GM19023 (cell line): ENCODE measurements around the gene UNC5C.
"Not testable (repeated sequence)": the region's sequence is repeated elsewhere in the genome, so short reads cannot be mapped to it uniquely, and the experiment has no call there.

Experiments
- ATAC-seq: cut with Tn5 transposase; IDR thresholded peaks from one replicate; pipeline ENCODE4 v1.9.1; 2021; ENCODE audit warnings: mild to moderate bottlenecking, moderate library complexity; ENCODE audit not compliant: unreplicated experiment

UNC5C gene

DNA sequence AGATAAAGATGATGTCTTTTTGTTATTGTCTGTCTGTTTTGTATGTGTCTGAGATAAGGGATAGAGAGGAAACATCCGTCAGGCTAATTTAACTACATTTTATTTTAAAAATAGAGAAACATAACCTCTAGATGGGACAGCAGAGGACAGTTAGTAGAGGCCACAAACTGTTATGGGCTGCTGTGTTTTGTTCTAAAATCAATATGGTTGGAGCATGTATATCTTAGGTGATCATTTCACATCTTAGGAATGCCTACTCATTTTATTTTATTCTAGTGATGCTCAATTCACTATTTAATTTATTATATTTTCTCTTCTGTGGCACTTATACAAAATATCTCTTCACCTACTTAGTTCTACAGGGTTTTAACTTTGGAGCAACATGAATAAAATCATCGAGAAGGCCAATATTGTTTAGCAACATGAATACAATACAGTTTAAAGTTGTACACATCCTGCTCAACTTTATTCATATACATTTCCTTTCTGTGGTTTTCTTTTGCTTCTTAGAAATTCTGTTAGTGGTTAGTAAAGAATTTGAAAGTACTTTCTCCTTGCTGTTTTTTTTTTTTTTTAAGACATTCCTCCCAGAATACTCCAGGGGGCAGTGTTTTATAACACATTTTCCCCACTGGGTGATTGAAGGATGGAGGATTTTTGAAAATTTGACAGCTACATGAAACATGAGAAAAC is 392.9 kb downstream of the UNC5C start:
- ATAC-seq = no peak

DNA sequence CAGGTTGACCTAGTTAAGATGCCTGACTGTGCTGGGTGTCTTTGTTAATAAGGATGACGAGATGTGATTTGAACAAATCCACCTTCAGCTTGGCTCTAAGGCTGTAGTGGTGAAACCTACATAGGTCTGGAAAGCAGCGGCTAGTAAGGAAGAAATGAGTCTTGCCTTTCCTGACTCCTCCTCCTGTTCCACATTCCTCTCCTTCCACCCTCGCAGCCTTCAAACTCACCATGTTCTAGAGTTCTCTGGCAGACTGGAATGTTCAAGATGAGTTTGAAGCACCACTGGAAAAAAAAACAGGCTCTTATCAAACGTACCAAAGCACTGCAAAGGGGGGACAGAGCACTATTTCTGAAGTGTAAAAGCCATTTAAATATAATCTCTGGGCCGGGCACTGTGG is 395.6 kb downstream of the UNC5C start:
- ATAC-seq = no peak

DNA sequence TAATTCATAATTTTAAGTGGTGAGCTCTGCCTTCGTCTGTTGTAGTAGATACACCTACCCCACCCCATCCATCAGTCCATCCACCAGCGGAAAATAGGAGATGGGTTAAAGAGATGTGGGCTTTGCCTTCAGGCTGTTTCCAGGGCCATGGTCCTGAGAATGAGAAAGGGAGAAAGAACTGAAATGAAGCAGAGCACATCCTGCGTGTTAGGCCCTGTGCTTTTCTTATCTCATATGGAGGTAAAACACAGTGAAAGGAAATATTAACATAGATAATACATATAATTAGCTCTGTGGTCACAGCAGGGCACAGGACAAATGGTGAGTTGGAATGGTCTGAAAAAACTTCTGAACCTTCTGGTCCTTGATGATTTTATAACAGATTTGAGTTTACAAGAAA is 397.5 kb downstream of the UNC5C start:
- no peak for ATAC-seq

DNA sequence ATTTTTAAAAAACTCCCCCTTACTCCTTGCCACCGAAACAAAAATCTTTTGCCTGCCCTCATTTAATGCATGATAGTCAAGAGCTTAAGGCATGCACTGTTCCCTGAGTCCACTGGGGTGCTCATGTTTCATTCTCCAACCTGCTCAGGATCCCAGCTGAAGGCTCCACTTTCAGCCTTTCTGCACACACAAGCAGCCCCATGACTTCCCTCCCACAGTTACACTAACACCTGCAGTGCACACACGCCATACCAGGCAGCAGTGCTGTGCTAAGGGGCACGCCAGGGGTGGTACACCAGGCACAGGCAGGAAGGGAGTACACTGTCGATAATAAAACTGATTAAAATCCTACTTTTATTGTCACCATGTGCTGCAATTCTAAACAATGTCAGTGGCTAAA is 405.8 kb downstream of the UNC5C start:
- ATAC-seq = no peak

DNA sequence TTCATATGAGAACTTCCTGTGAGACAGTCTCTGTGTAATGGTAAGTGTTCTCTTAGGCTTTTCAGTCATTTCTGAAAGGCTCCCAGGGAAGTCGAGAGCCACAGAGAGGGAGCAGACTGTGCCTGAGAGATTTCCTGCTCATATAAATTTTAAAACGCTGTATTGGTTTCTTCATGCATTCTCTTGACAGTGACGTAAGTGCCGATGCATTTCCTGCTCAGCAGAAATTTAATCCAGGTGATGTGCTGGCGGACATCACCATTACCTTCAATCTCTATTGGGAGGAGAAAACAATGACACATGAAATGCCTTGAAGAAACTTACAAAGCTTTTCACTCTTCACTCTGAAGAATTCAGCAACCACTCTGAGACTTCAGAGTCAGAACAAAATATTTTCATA is 407.4 kb downstream of the UNC5C start:
- ATAC-seq = no peak

DNA sequence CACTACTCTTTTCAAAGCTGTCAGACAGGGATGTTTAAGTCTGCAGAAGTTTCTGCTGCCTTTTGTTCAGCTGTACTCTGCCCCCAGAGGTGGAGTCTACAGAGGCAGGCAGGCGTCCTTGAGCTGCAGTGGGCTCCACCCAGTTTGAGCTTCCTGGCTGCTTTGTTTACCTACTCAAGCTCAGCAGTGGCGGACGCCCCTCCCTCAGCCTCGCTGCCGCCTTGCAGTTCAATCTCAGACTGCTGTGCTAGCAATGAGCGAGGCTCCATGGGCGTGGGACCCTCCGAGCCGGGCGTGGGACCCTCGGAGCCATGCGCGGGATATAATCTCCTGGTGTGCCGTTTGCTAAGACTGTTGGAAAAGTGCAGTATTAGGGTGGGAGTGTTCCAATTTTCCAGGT is 409.3 kb downstream of the UNC5C start:
- ATAC-seq = not testable (repeated sequence)

DNA sequence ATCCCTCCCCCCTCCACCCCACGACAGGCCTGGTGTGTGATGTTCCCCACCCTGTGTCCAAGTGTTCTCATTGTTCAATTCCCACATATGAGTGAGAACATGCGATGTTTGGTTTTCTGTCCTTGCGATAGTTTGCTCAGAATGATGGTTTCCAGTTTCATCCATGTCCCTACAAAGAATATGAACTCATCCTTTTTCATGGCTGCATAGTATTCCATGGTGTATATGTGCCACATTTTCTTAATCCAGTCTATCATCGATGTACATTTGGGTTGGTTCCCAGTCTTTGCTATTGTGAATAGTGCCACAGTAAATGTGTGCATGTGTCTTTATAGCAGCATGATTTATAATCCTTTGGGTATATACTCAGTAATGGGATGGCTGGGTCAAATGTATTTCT is 414.8 kb downstream of the UNC5C start:
- ATAC-seq = not testable (repeated sequence)

DNA sequence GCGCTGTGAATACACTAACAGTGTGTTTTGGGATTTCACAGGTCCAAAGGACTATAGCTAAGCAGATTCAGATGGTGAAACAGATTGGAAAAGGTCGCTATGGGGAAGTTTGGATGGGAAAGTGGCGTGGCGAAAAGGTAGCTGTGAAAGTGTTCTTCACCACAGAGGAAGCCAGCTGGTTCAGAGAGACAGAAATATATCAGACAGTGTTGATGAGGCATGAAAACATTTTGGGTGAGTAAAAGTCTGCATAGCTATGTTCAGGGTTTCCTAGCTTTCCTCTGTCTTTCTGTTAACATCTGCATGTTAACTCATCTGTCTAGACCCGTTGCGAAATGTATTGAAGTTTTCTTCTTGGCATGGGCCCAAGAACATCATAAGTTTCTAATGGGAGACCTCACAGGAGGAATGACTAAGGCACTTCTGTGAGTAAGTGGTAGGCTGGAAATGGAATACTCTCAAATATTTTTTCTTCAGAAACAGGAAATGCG is 418.9 kb downstream of the UNC5C start:
- ATAC-seq = no peak

DNA sequence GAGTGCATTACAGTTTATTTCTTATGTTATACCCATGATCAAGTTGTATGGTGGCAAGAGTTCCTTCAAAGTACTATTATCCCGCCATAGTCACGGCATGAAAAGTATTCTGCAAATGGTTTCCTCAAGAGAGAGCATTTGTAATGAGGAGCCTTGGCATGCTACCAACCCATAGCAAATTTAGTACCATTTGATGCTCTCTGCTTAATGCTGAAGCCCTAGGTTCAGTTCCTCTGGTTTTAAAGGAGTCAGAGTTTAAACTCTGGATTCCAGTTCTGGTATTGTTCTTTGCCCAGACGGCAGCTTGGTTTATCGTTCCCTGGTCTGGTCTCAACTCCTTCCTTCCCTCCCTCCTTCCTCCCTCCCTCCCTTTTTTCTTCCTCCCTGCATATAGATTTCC is 419.7 kb downstream of the UNC5C start:
- no peak for ATAC-seq

DNA sequence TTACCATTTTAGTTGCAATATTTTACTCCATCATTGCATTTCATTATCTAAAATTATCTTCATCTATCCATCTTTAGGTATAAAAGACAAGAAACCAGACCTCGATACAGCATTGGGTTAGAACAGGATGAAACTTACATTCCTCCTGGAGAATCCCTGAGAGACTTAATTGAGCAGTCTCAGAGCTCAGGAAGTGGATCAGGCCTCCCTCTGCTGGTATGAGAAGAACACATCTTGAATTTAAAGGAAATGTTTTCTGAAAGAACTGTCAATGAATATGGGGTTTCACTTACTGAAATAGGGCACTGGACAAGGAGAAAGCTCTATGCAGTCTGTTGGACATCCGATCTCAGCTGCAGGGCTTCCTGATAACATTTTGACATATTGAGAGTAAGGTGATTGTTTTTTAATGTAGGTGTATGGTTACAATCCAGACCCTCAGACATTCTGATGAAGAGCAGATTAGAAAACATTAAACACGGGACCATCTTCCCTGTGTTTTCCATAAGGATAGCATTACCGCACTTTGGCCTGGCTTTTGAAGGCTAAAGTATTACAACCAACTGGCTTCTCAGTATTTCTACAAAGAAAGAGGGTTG is 423.8 kb downstream of the UNC5C start:
- no peak for ATAC-seq

DNA sequence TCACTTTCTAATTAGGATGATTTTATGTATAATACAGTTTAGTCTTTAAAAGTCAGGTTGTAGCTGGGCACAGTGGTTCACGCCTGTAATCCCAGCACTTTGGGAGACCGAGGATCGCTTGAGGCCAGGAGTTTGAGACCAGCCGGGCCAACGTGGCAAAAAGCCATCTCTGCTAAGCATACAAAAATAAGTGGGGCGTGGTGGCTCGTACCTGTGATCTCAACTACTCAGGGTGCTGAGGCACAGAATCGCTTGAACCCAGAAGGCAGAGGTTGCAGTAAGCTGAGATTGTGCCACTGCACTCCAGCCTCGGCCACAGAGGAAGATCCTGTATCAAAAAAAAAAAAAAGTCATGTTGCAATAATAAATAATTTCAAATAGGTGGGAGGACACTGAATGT is 426.8 kb downstream of the UNC5C start:
- no peak for ATAC-seq

DNA sequence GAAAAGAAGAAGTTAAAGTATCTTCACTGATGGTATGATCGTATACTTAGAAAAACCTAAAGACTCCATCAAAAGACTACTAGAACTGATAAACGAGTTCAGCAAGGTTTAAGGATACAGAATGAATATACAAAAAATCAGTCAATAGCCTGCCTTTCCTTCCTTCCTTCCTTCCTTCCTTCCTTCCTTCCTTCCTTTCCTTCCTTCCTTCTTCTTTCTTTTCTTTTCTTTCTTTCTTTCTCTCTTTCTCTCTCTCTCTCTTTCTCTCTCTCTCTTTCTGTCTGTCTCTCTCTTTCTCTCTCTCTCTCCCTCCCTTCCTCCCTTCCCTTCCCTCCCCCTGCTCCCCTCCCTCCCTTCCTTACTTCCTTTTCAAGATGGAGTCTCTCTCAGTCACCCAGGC is 428.3 kb downstream of the UNC5C start:
- no peak for ATAC-seq

DNA sequence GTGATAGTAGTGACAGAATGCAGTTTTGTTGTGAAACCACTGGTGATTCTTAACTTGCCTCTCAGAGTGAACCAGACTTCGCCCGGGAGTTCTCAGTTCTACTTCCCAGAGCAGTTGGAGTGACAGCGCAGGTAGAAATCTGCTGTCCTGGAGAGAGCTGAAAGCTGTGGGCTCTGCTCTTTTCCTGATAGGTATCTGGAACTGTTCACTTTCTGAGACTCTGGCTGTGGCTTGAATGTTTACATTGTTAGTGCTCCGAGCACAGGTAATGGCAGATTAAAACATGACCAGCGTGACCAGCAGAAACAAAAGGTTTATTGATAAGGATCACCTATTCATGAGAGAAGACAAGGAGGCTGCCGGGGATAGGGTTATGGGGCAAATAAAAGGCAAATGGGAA is 430.3 kb downstream of the UNC5C start:
- ATAC-seq = no peak

DNA sequence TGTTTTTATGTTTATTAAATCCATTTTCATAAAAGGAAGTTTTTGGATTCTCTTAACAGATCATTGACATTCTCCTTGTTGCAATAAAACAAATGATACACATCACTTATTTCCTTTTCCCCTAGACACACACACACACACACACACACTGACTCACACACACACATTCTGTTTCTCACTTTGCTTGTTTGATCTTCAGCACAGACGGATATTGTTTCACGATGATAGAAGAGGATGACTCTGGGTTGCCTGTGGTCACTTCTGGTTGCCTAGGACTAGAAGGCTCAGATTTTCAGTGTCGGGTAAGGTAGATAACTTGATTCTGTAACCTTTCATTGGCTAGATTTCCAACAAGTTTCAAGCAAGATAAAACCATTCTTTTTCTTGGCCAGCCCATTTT is 434.3 kb downstream of the UNC5C start:
- ATAC-seq = no peak
